ENCODE data around the gene RPL18A.
"Not testable (repeated sequence)": the region's sequence is repeated elsewhere in the genome, so short reads cannot be mapped to it uniquely, and the experiment has no call there.

RPL18A gene

GRCh38 chr19:17866964-17867486 lies 7.3 kb downstream of the RPL18A start:
- DNase-seq = no peak

GRCh38 chr19:17868669-17869068 lies 9.0 kb downstream of the RPL18A start:
- no peak for DNase-seq

- DNase-seq = no peak
Observed at GRCh38 chr19:17869114-17869608, 9.5 kb downstream of the RPL18A start.

DNA sequence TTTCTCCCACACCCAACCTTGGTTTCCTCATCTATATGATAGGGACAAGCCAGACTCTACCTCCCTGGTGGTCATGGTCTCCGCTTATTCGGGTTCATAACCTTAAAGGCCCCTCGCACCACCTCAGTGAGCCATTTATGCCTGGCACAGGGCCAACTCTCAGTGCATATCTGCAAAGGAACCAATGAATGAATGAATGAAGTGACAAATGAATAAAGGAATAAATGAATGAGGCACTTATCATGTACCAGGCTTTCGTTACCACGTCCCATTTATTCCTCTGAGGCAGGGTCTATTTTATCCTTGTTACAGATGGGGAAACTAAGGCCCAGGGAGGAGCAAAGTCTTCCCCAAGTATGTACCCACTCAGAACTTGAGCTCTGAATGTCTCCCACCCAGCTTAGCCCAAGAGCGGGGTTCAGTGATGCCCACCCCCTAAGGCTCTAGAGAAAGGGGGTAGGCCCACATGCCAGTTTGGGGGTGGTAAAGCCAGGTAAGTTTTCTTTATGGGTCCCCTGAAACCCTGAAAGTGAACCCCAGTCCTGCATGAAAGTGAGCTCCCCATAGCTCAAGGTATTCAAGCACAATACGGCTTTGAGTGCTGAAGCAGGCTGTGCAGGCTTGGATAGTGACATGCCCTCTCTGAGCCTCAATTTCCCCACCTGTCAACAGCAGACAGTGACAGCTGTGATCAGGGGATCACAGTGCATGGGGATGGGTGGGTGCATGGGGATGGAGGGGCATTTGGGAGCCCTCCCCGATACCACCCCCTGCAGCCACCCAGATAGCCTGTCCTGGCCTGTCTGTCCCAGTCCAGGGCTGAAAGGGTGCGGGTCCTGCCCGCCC lies 11.5 kb downstream of the RPL18A start:
- DNase-seq = no peak

DNA sequence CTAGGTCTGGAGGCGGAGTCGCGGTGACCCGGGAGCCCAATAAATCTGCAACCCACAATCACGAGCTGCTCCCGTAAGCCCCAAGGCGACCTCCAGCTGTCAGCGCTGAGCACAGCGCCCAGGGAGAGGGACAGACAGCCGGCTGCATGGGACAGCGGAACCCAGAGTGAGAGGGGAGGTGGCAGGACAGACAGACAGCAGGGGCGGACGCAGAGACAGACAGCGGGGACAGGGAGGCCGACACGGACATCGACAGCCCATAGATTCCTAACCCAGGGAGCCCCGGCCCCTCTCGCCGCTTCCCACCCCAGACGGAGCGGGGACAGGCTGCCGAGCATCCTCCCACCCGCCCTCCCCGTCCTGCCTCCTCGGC lies 12.2 kb downstream of the RPL18A start, which contains the start of gene SLC5A5:
TSS of gene SLC5A5 (plus strand) at position 68 of the 373 bp plus-strand sequence. CDS start 375 bp downstream, outside the sequence.
- DNase-seq = peak in 1 of 5 experiments; percentile 36

GRCh38 chr19:17872251-17873001 lies 12.7 kb downstream of the RPL18A start:
- DNase-seq = peak in 2 of 5 experiments; percentile 16 to 68

GRCh38 chr19:17873786-17874757 lies 14.4 kb downstream of the RPL18A start:
- peak; percentile 50 to 77 (median 58) for DNase-seq

- DNase-seq = no peak
Observed at GRCh38 chr19:17874758-17875135, 15.0 kb downstream of the RPL18A start.

GRCh38 chr19:17877696-17878095 lies 18.0 kb downstream of the RPL18A start:
- no peak for DNase-seq

DNA sequence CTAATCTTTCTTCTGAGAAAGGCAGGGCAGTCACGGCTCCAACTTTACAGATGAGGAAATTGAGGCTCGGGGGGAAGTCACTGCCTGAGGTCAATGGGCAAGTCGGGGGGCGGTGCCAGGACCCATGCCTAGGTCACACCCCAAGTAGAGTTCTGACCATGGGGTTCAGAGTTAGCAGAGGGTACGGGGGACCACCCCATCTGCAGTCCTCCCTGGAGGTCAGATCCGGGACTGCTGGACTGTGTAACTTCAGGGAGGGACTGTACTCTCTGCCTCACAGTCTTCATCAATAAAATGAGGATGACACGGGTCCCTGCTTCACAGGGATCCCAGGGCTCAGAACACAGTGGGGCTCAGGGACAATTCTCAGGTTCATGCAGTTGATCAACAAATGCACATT lies 19.8 kb downstream of the RPL18A start:
- DNase-seq = no peak

GRCh38 chr19:17881701-17882100 lies 22.0 kb downstream of the RPL18A start:
- no peak for DNase-seq

GRCh38 chr19:17883627-17884410 lies 24.1 kb downstream of the RPL18A start:
- no peak for DNase-seq

- no peak for DNase-seq
Observed at GRCh38 chr19:17886515-17886914, 26.8 kb downstream of the RPL18A start.

DNA sequence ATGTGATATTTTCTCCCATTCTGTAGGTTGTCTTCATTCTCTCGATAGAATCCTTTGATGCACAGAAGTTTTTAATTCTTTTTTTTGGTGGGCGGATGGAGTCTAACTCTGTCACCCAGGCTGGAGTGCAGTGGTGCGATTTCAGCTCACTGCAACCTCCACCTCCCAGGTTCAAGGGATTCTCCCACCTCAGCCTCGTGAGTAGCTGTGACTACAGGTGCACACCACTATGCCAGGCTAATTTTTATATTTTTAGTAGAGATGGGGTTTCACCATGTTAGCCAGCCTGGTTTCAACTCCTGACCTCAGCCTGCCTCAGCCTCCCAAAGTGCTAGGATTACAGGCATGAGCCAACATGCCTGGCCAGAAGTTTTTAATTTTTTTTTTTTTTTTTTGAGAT lies 27.5 kb downstream of the RPL18A start:
- not testable (repeated sequence) for DNase-seq

DNA sequence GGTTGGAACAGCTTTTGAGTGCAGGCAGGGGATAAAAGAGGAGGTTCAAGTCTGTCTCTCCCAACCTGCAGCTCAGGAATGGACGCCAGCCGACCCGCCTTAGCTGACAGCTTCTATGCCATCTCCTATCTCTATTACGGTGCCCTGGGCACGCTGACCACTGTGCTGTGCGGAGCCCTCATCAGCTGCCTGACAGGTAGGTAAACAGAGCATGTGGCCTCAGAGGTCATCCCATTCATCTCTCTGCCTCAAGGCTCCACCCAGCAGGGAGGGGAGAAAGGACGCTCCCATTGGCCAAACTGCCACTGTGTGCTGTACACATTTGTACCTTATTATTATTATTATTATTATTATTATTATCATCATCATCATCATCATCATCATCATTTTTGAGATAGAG lies 28.6 kb downstream of the RPL18A start:
- no peak for DNase-seq

DNA sequence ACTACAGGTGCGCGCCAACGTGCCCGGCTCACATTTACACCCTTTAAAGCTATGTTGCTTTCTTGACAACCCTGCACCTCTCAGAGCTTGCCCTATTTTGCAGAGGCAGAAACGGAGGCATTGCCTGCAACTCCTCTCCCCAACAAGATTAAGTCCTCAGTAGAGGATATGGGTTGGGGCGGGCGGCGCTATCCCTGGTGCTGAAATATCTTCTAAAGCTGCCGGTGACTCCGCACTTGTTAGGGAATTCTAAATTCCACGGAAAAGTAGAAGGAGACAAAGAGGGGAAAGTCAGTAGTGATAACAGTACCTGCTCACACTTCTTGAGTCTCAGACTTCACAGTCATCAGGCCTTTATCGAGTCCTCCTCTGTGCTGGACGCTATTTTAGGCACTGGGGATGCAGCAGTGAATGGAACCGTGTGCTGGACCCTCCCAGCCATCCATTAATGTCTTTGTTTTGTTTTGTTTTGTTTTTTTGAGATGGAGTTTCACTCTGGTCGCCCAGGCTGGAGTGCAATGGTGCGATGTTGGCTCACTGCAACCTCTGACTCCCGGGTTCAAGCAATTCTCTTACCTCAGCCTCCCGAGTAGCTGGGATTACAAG lies 30.0 kb downstream of the RPL18A start:
- no peak for DNase-seq

DNA sequence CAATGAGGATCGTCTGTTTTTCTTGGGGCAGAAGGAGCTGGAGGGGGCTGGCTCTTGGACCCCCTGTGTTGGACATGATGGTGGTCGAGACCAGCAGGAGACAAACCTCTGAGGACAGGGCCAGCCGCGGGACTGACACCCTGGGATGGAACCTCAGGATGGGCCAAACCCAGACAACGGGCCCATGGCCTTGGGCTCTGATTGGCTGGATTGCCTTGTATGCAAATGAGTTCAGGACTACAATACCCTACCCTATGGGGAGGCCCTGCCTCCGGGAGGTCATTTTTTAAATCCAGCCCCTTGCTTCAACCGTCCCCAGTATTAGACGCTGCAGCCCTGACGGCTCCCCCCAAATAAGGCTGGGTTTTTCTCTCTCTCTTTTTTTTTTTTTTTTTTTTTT lies 34.1 kb downstream of the RPL18A start:
- DNase-seq = no peak

GRCh38 chr19:17902701-17903100 lies 43.0 kb downstream of the RPL18A start:
- DNase-seq = no peak

- DNase-seq = no peak
Observed at GRCh38 chr19:17908244-17908643, 48.5 kb downstream of the RPL18A start.

DNA sequence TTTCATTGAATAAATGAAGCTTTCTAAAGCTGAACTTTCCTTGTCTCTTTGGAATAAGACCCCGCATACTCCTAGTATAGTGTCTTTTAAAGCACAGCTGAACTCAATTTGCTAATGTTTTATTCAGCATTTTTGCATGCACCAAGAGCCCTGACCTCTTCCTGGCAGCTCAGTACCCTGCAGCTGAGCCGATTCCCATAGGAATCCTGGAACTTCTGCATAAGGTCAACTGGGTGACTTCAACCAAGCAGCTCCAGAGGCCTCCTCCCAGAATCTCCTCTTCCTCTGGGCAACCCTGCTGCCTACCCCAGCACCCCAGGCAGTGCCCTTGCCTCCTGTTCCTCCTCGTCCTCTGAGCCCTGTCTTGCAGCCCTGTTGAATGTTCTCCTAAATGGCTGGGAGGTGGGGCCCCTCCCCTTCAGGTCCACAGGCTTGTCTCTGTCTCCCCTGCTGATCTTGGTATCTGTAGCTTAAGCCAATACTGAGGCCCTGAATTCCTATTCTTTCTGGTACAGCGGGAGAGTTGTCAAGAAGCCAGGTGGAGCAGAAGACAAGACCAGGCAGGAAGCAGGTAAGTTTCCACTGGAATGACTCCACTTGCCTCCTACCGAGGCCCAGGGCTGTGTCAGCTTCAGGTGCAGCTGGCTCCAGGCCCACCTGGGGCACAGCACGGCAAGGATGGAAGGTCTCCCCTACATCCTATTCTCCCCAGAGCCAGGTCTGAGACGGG lies 49.5 kb downstream of the RPL18A start:
- no peak for DNase-seq
